ENCODE data around the gene SMG9.

GRCh38 chr19:43797556-43797955 lies 42.8 kb upstream of the SMG9 start:
- TF ChIP-seq, protein P1, sequence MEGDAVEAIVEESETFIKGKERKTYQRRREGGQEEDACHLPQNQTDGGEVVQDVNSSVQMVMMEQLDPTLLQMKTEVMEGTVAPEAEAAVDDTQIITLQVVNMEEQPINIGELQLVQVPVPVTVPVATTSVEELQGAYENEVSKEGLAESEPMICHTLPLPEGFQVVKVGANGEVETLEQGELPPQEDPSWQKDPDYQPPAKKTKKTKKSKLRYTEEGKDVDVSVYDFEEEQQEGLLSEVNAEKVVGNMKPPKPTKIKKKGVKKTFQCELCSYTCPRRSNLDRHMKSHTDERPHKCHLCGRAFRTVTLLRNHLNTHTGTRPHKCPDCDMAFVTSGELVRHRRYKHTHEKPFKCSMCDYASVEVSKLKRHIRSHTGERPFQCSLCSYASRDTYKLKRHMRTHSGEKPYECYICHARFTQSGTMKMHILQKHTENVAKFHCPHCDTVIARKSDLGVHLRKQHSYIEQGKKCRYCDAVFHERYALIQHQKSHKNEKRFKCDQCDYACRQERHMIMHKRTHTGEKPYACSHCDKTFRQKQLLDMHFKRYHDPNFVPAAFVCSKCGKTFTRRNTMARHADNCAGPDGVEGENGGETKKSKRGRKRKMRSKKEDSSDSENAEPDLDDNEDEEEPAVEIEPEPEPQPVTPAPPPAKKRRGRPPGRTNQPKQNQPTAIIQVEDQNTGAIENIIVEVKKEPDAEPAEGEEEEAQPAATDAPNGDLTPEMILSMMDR (IDR thresholded peaks at IDR 0.05), result no peak
- no peak for TF ChIP-seq POLR2A (IDR thresholded peaks at IDR 0.05)
